Measurements from ENCODE around the gene SDR42E2. TPM values are rescaled to one million over a fixed set of nuclear protein-coding genes. Genes with fewer than 3 reads are reported as not detected.

SDR42E2 gene
- total and polyA plus RNA-seq, 4 donors = 0.07 TPM; not detected in 3

DNA sequence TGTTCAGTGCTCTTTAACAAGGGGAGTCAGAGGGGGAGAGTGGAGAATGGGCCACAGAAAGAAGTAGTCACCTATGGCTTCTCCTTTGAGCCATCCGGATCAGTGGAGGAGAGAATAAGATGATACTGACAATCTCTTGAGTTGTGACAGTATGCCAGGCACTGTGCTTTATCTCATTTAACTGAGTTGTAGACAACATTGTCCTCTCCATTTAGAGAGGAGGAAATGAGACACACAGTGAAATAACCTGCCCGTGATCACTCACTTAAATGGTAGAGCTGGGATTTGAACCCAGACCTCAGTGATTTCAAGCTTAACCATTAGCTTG lies 25.9 kb downstream of the SDR42E2 start:
- Histone ChIP-seq H3K9ac (ENCODE audit: low read depth in 1 of 2, low read length in 2 of 2) (no peak overlapping the region), H3K4me1 (ENCODE audit: control insufficient read depth in 4 of 4, insufficient read depth in 4 of 4, low read length in 3 of 4) (peaks cover 2 to 36% (median 27%) of the 10 kb centered on the region in 4 donors), H3K4me3 (ENCODE audit: low read depth in 1 of 3, low read length in 3 of 3) (no peak overlapping the region), H3K27me3 (ENCODE audit: control insufficient read depth in 4 of 4, insufficient read depth in 4 of 4, low read length in 3 of 4) (no peaks in the 10 kb centered on the region), H3K36me3 (ENCODE audit: control insufficient read depth in 4 of 4, insufficient read depth in 3 of 4, low read depth in 1 of 4, low read length in 3 of 4) (no peaks in the 10 kb centered on the region), H3K27ac (ENCODE audit: low read depth in 1 of 2, low read length in 2 of 2) (no peak overlapping the region), H3K9me3 (ENCODE audit: control insufficient read depth in 4 of 4, low read length in 3 of 4) (no peaks in the 10 kb centered on the region)
- DNase-seq (ENCODE audit: low spot score) = no peak
- TF ChIP-seq, protein P1, sequence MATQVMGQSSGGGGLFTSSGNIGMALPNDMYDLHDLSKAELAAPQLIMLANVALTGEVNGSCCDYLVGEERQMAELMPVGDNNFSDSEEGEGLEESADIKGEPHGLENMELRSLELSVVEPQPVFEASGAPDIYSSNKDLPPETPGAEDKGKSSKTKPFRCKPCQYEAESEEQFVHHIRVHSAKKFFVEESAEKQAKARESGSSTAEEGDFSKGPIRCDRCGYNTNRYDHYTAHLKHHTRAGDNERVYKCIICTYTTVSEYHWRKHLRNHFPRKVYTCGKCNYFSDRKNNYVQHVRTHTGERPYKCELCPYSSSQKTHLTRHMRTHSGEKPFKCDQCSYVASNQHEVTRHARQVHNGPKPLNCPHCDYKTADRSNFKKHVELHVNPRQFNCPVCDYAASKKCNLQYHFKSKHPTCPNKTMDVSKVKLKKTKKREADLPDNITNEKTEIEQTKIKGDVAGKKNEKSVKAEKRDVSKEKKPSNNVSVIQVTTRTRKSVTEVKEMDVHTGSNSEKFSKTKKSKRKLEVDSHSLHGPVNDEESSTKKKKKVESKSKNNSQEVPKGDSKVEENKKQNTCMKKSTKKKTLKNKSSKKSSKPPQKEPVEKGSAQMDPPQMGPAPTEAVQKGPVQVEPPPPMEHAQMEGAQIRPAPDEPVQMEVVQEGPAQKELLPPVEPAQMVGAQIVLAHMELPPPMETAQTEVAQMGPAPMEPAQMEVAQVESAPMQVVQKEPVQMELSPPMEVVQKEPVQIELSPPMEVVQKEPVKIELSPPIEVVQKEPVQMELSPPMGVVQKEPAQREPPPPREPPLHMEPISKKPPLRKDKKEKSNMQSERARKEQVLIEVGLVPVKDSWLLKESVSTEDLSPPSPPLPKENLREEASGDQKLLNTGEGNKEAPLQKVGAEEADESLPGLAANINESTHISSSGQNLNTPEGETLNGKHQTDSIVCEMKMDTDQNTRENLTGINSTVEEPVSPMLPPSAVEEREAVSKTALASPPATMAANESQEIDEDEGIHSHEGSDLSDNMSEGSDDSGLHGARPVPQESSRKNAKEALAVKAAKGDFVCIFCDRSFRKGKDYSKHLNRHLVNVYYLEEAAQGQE (IDR thresholded peaks at IDR 0.05) = no peak
- TF ChIP-seq HNF4A (conservative IDR thresholded peaks at IDR 0.05) = no peak
- TF ChIP-seq SP1 (IDR thresholded peaks at IDR 0.05) = no peak
- TF ChIP-seq RXRA (IDR thresholded peaks at IDR 0.05) = no peak
- no peak for TF ChIP-seq JUND (IDR thresholded peaks at IDR 0.05)
- TF ChIP-seq, protein P2, sequence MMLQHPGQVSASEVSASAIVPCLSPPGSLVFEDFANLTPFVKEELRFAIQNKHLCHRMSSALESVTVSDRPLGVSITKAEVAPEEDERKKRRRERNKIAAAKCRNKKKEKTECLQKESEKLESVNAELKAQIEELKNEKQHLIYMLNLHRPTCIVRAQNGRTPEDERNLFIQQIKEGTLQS (IDR thresholded peaks at IDR 0.05) = no peak
- TF ChIP-seq EGR1 (IDR thresholded peaks at IDR 0.05; ENCODE audit: low read depth in 2 of 2) = no peak
- no peak for TF ChIP-seq FOXA2 (IDR thresholded peaks at IDR 0.05)
- no peak for TF ChIP-seq HNF4G (IDR thresholded peaks at IDR 0.05)
- no peak for TF ChIP-seq TAF1 (conservative IDR thresholded peaks at IDR 0.05)
- WGBS = 73% methylated on average over 2 of the region's 2 CpGs

DNA sequence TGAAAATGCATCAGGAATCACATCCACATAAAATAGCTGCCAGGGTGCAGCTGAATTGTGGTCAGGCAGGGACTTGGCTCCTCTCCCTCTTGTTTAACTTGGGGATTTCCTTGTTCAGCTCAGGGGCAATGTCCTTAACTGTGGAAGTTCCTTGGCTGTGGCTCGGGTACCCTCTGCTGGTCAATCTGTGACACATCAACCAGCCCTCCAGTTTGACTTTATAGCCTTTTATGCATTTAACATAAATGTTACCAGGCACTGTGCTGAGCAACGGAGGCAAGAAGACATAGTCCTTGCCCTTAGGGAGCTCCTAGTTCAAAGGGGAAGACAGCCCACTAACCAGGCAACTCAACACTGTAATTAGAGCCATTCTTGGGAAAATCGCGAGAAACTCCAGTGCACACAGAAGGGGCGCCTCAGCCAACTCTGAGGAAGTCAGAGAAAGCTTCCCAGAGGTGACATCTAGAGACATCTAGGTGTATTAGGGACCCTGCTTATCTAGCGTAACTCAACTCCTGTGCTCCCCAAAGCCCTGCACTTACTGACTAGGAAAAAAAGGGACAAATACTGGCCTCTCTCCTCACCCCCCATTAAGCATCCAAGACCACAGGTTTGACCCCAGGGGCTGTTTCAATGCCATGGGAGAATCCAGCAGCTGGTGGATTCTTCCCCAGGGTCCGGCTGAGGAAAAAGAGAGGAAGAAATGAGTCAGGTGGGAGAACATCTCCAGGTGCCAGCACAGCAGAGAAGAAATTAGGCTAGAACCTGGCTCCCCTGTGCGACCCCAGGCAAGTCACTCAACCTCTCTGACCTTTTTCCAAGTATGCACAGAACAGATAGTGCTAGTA lies 26.5 kb downstream of the SDR42E2 start:
- Histone ChIP-seq H3K36me3 (ENCODE audit: control insufficient read depth in 4 of 4, insufficient read depth in 3 of 4, low read depth in 1 of 4, low read length in 3 of 4) (no peaks in the 10 kb centered on the region), H3K27me3 (ENCODE audit: control insufficient read depth in 4 of 4, insufficient read depth in 4 of 4, low read length in 3 of 4) (no peaks in the 10 kb centered on the region), H3K27ac (ENCODE audit: low read depth in 1 of 2, low read length in 2 of 2) (peak overlapping the region in 1 of 2 donors; percentile 99), H3K4me3 (ENCODE audit: low read depth in 1 of 3, low read length in 3 of 3) (no peak overlapping the region), H3K4me1 (ENCODE audit: control insufficient read depth in 4 of 4, insufficient read depth in 4 of 4, low read length in 3 of 4) (peaks cover 2 to 36% (median 27%) of the 10 kb centered on the region in 4 donors), H3K9me3 (ENCODE audit: control insufficient read depth in 4 of 4, low read length in 3 of 4) (no peaks in the 10 kb centered on the region), H3K9ac (ENCODE audit: low read depth in 1 of 2, low read length in 2 of 2) (peak overlapping the region in 1 of 2 donors; percentile 45)
- WGBS = 39% methylated on average over 8 of the region's 8 CpGs
- peak; percentile 38 for TF ChIP-seq FOXA2 (IDR thresholded peaks at IDR 0.05)
- peak; percentile 36 to 55 for TF ChIP-seq HNF4A (conservative IDR thresholded peaks at IDR 0.05)
- peak; percentile 97 to 98 for TF ChIP-seq RAD21 (IDR thresholded peaks at IDR 0.05)
- TF ChIP-seq, protein P2 (IDR thresholded peaks at IDR 0.05) = no peak
- TF ChIP-seq, protein P3, sequence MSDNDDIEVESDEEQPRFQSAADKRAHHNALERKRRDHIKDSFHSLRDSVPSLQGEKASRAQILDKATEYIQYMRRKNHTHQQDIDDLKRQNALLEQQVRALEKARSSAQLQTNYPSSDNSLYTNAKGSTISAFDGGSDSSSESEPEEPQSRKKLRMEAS (IDR thresholded peaks at IDR 0.05) = no peak
- TF ChIP-seq, protein P4, sequence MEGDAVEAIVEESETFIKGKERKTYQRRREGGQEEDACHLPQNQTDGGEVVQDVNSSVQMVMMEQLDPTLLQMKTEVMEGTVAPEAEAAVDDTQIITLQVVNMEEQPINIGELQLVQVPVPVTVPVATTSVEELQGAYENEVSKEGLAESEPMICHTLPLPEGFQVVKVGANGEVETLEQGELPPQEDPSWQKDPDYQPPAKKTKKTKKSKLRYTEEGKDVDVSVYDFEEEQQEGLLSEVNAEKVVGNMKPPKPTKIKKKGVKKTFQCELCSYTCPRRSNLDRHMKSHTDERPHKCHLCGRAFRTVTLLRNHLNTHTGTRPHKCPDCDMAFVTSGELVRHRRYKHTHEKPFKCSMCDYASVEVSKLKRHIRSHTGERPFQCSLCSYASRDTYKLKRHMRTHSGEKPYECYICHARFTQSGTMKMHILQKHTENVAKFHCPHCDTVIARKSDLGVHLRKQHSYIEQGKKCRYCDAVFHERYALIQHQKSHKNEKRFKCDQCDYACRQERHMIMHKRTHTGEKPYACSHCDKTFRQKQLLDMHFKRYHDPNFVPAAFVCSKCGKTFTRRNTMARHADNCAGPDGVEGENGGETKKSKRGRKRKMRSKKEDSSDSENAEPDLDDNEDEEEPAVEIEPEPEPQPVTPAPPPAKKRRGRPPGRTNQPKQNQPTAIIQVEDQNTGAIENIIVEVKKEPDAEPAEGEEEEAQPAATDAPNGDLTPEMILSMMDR (IDR thresholded peaks at IDR 0.05; ENCODE audit: low read depth, low read length, missing input control) = peak; percentile 90
- peak; percentile 22 for TF ChIP-seq SP1 (IDR thresholded peaks at IDR 0.05)
- peak; percentile 72 to 85 for TF ChIP-seq RXRA (IDR thresholded peaks at IDR 0.05)
- DNase-seq (ENCODE audit: low spot score) = peak; percentile 56
